BJ (cell line): Measurements from ENCODE around the gene ZNF445. TPM values are rescaled to one million over a fixed set of nuclear protein-coding genes. Genes with fewer than 3 reads are reported as not detected.

Experiments used
- CTCF ChIA-PET: fragments of 350-600 bp; formaldehyde crosslinking; extraction: SDS; loops from one replicate; lab custom pipeline; 2021; ENCODE audit warnings: antibody characterized with exemption, inconsistent platforms; lab: Yijun Ruan, JAX
- POLR2A ChIA-PET: fragments of 300-600 bp; sonication (Branson Sonifier 250); formaldehyde crosslinking; extraction: SDS; loops from one replicate; lab custom pipeline; 2021; ENCODE audit warnings: antibody characterized with exemption; lab: Charles Lee
- DNase-seq: peaks from one replicate; pipeline ENCODE4 v3.0.0-alpha.2; 2011; ENCODE audit warnings: low read depth
- H3K27me3 ChIP-seq: 2 replicates; pipeline ENCODE4 v1.6.0; 2011; ENCODE audit warnings: low read length; ENCODE audit not compliant: control insufficient read depth, insufficient read depth
- H3K36me3 ChIP-seq: 2 replicates; pipeline ENCODE4 v1.5.1; 2011; ENCODE audit warnings: low read length; ENCODE audit not compliant: control insufficient read depth, insufficient read depth
- H3K4me3 ChIP-seq: 2 replicates; pipeline ENCODE4 v1.5.1; 2011; ENCODE audit warnings: low read depth, mild to moderate bottlenecking, control low read depth, low read length
- CTCF ChIP-seq: IDR thresholded peaks from 2 replicates; pipeline ENCODE4 v1.5.1; 2011; ENCODE audit warnings: low read depth, mild to moderate bottlenecking, control low read depth, inconsistent platforms, low read length, moderate library complexity; ENCODE audit not compliant: insufficient read depth
- polyA plus RNA-seq: library from polyadenylated mRNA; depleted of rRNA; stranded (reverse); fragments of >200 nt; gene quantifications from 2 replicates; pipeline ENCODE4 v1.2.3, GENCODE V29; 2011

The ZNF445 gene
- polyA plus RNA-seq, 1 experiment: 2.7 TPM

GRCh38 chr3:44414517-44415090, 62.9 kb downstream of the ZNF445 start:
- Histone ChIP-seq H3K27me3 (no peaks in the 10 kb centered on the region), H3K36me3 (peaks cover 1% of the 10 kb centered on the region), H3K4me3 (no peak overlapping the region)
- POLR2A ChIA-PET: no interaction called here
- CTCF ChIA-PET: interaction anchor here (0.6 to 1.0 kb wide), 2 partner anchors 8 to 870 kb away, joined by 3 read pairs; no protein-coding TSS in a partner anchor
- DNase-seq: no peak
- TF ChIP-seq CTCF: no peak

DNA sequence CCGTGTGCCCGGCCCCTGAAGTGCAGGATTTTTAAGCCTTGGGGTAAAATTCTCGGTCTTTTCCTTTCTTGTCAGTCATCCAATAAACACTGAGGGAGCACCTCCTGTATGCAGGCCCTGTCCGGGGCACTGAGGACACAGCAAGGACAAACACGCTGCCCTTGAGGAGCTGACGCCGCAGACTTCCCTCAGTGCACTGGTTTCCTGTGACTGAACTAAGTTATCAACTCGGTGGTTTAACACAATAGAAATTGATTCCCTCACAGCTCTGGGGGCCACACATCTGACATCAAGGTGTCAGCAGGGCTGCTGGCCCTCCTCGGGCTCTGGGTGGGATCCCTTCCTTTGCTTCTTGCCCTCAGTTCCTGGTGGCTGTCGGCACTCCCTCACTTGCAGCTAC, 65.1 kb downstream of the ZNF445 start:
- POLR2A ChIA-PET: no interaction called here
- Histone ChIP-seq H3K4me3 (no peak overlapping the region), H3K36me3 (peaks cover 3% of the 10 kb centered on the region), H3K27me3 (no peaks in the 10 kb centered on the region)
- no peak for DNase-seq
- CTCF ChIA-PET: interaction anchor here (0.6 kb wide), 1 partner anchor 21 kb away, joined by 3 read pairs; no protein-coding TSS in a partner anchor
- no peak for TF ChIP-seq CTCF

DNA sequence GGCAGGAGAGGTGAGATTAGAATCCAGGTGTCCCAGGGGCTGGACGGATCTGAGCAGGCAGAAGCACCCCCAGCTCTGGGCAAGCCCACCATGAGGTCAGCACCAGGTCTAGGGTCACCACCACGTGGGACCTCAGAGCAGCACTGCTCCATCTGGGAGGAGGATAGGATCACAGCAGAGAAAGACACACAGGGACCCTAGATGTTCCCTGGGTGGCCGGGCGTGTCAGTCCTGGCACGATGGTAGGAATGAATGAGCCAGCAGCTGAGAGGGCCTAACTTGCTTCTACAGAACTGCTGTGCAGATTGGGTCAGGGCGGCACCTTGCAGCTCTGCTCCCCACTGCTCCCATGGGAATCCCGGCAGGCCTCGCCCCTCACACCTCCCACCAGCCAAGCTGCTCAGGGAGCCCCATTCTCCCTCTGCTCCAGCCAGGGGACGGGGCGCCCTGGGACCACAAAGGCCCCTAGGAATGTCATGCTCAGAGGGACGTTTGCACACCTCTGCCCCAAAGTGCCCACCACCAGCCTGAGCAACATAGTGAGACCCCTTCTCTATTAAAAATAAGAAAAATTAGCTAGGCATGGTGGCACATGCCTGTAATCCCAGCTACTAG, 66.3 kb downstream of the ZNF445 start:
- Histone ChIP-seq H3K27me3 (no peaks in the 10 kb centered on the region), H3K36me3 (peaks cover 3% of the 10 kb centered on the region), H3K4me3 (no peak overlapping the region)
- TF ChIP-seq CTCF: no peak
- no peak for DNase-seq
- CTCF ChIA-PET: no interaction called here
- POLR2A ChIA-PET: interaction anchor here (0.6 kb wide), 1 partner anchor 12 kb away, joined by 3 read pairs; no protein-coding TSS in a partner anchor

- ChIA-PET CTCF (no interaction called here), POLR2A (no interaction called here)
- no peaks in the 10 kb centered on the region for H3K27me3 ChIP-seq
- no peak for DNase-seq
- no peak for TF ChIP-seq CTCF
- no peak overlapping the region for H3K4me3 ChIP-seq
- peaks cover 3% of the 10 kb centered on the region for H3K36me3 ChIP-seq
Measured at GRCh38 chr3:44409640-44410410, 67.6 kb downstream of the ZNF445 start.

GRCh38 chr3:44402548-44402947, 74.9 kb downstream of the ZNF445 start:
- DNase-seq: no peak
- TF ChIP-seq CTCF: no peak
- CTCF ChIA-PET: no interaction called here
- H3K27me3 ChIP-seq: no peaks in the 10 kb centered on the region
- POLR2A ChIA-PET: no interaction called here
- H3K36me3 ChIP-seq: peaks cover 2% of the 10 kb centered on the region; the same call in 1 of the 2 replicates
- H3K4me3 ChIP-seq: no peak overlapping the region
